ENCODE data around the gene MT2A.

DNA sequence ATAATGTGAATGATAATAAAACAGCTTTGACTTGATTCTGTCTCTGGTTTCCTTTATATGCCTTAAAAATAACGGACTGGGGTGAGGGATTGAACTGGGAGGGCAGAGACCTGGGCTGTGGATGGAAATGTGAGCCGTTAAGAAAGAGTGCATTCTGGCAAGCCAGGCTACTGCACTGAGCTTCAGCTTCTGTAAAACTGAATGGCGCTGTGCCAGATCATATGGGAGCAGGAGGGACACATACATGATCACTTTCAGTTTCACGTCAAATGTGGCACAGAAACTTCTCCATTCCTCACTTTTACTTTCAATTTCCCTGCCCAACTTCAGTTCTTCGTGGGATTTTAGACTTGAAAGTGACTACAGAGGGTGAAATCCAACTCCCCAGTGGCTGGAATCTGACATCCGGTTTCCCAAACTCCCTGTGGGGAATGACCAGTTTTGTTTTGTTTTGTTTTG lies 1.1 kb downstream of the MT2A start:
- TF ChIP-seq, protein P1, sequence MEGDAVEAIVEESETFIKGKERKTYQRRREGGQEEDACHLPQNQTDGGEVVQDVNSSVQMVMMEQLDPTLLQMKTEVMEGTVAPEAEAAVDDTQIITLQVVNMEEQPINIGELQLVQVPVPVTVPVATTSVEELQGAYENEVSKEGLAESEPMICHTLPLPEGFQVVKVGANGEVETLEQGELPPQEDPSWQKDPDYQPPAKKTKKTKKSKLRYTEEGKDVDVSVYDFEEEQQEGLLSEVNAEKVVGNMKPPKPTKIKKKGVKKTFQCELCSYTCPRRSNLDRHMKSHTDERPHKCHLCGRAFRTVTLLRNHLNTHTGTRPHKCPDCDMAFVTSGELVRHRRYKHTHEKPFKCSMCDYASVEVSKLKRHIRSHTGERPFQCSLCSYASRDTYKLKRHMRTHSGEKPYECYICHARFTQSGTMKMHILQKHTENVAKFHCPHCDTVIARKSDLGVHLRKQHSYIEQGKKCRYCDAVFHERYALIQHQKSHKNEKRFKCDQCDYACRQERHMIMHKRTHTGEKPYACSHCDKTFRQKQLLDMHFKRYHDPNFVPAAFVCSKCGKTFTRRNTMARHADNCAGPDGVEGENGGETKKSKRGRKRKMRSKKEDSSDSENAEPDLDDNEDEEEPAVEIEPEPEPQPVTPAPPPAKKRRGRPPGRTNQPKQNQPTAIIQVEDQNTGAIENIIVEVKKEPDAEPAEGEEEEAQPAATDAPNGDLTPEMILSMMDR (IDR thresholded peaks at IDR 0.05), result peak in 1 of 6 experiments; percentile 2
- peak; percentile 4 to 73 for TF ChIP-seq POLR2A (IDR thresholded peaks at IDR 0.05)
